ENCODE results near the gene ACTR2.

DNA sequence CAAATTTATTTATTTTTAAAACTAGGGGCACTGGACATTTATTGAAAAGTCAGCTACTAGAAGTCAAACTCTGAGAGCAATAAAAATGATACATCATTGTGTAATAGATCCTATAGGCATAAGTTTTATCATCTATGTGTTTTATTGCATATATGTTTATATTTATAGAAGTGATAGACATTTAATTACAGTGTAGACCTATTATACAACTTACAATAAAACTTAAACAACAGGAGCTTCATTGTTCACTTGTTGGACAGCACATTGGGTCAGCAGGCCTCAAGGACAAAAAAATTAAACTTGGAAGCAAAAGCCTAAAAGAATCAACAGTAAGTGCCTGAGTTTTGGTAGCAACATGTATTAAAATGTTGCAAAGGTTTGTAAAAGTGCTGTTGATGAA, 15.0 kb upstream of the ACTR2 start:
- TF ChIP-seq, protein P1, sequence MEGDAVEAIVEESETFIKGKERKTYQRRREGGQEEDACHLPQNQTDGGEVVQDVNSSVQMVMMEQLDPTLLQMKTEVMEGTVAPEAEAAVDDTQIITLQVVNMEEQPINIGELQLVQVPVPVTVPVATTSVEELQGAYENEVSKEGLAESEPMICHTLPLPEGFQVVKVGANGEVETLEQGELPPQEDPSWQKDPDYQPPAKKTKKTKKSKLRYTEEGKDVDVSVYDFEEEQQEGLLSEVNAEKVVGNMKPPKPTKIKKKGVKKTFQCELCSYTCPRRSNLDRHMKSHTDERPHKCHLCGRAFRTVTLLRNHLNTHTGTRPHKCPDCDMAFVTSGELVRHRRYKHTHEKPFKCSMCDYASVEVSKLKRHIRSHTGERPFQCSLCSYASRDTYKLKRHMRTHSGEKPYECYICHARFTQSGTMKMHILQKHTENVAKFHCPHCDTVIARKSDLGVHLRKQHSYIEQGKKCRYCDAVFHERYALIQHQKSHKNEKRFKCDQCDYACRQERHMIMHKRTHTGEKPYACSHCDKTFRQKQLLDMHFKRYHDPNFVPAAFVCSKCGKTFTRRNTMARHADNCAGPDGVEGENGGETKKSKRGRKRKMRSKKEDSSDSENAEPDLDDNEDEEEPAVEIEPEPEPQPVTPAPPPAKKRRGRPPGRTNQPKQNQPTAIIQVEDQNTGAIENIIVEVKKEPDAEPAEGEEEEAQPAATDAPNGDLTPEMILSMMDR (IDR thresholded peaks at IDR 0.05; ENCODE audit: insufficient read depth, low read length): no peak
- TF ChIP-seq POLR2AphosphoS5 (IDR thresholded peaks at IDR 0.05; ENCODE audit: low read depth): no peak
- TF ChIP-seq, protein P2, sequence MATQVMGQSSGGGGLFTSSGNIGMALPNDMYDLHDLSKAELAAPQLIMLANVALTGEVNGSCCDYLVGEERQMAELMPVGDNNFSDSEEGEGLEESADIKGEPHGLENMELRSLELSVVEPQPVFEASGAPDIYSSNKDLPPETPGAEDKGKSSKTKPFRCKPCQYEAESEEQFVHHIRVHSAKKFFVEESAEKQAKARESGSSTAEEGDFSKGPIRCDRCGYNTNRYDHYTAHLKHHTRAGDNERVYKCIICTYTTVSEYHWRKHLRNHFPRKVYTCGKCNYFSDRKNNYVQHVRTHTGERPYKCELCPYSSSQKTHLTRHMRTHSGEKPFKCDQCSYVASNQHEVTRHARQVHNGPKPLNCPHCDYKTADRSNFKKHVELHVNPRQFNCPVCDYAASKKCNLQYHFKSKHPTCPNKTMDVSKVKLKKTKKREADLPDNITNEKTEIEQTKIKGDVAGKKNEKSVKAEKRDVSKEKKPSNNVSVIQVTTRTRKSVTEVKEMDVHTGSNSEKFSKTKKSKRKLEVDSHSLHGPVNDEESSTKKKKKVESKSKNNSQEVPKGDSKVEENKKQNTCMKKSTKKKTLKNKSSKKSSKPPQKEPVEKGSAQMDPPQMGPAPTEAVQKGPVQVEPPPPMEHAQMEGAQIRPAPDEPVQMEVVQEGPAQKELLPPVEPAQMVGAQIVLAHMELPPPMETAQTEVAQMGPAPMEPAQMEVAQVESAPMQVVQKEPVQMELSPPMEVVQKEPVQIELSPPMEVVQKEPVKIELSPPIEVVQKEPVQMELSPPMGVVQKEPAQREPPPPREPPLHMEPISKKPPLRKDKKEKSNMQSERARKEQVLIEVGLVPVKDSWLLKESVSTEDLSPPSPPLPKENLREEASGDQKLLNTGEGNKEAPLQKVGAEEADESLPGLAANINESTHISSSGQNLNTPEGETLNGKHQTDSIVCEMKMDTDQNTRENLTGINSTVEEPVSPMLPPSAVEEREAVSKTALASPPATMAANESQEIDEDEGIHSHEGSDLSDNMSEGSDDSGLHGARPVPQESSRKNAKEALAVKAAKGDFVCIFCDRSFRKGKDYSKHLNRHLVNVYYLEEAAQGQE (IDR thresholded peaks at IDR 0.05; ENCODE audit: insufficient replicate concordance, low read depth): no peak
- TF ChIP-seq GABPA (IDR thresholded peaks at IDR 0.05; ENCODE audit: low read depth): no peak
- no peak for TF ChIP-seq SPI1 (IDR thresholded peaks at IDR 0.05; ENCODE audit: borderline replicate concordance, low read depth)
